Vagina (tissue), 2 donors: ENCODE measurements around the gene MIGA2.

ENCODE experiments used
- POLR2A ChIP-seq, 2 donors: fragments of 450-650 bp; IDR thresholded peaks; one replicate each; pipeline ENCODE4 v1.6.1; 2017; ENCODE audit warnings: antibody characterized with exemption in 2 of 2, mild to moderate bottlenecking in 2 of 2, moderate library complexity in 2 of 2
- POLR2AphosphoS5 ChIP-seq, 2 donors: sonication (generic); formaldehyde crosslinking; IDR thresholded peaks; one replicate each; pipeline ENCODE4 v1.9.0; 2017; ENCODE audit warnings: antibody characterized with exemption in 2 of 2, mild to moderate bottlenecking in 2 of 2, low read depth in 1 of 2; ENCODE audit not compliant: insufficient read depth in 1 of 2
- TF ChIP-seq, protein P1 (sequence below), 3 experiments: fragments of 450-650 bp in 2 of 3; fragments of 200-600 bp in 1 of 3; sonication (generic) in 1 of 3; IDR thresholded peaks; one replicate each; pipeline ENCODE4 v1.5.1; 2017 to 2019; ENCODE audit warnings: antibody characterized with exemption in 3 of 3, mild to moderate bottlenecking in 2 of 3, moderate library complexity in 2 of 3

DNA sequence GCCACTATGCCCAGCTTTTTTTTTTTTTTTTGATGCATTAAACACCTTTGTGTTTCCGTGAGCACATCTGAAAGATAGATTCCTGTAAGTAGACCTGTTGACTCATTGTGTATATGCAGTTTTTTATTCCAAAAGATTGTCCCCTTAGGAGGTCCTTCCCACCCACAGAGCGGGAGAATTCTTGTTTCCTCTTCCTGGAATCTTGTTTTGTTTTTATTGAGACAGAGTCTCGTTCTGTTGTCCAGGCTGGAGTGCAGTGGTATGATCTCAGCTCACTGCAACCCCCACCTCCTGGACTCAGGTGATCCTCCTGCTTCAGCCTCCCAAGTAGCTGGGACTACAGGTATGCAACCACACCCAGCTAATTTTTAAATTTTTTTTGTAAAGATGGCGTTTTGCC, 82.4 kb downstream of the MIGA2 start:
- TF ChIP-seq, protein P1, sequence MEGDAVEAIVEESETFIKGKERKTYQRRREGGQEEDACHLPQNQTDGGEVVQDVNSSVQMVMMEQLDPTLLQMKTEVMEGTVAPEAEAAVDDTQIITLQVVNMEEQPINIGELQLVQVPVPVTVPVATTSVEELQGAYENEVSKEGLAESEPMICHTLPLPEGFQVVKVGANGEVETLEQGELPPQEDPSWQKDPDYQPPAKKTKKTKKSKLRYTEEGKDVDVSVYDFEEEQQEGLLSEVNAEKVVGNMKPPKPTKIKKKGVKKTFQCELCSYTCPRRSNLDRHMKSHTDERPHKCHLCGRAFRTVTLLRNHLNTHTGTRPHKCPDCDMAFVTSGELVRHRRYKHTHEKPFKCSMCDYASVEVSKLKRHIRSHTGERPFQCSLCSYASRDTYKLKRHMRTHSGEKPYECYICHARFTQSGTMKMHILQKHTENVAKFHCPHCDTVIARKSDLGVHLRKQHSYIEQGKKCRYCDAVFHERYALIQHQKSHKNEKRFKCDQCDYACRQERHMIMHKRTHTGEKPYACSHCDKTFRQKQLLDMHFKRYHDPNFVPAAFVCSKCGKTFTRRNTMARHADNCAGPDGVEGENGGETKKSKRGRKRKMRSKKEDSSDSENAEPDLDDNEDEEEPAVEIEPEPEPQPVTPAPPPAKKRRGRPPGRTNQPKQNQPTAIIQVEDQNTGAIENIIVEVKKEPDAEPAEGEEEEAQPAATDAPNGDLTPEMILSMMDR (IDR thresholded peaks at IDR 0.05) = no peak
- TF ChIP-seq POLR2A (IDR thresholded peaks at IDR 0.05) = no peak
- no peak for TF ChIP-seq POLR2AphosphoS5 (IDR thresholded peaks at IDR 0.05; ENCODE audit: insufficient read depth in 1 of 2, low read depth in 1 of 2)
